ENCODE measurements around the gene ANKRD39. TPM values are rescaled to one million over a fixed set of nuclear protein-coding genes. Genes with fewer than 3 reads are reported as not detected.
A peak's percentile ranks its signal among the peaks of the same experiment; 100 is the strongest.

ANKRD39 gene
- total and polyA plus RNA-seq, 9 of the 15 experiments (the other 6 are each of a cell fraction or from before 2014, with no cell fraction given) = 8.2 to 33.1 (median 23.8) TPM

- no peak for TF ChIP-seq ZMIZ1 (IDR thresholded peaks at IDR 0.05; ENCODE audit: low read depth in 2 of 2, low read length in 2 of 2)
- peak; percentile 58 for TF ChIP-seq RBBP5 (IDR thresholded peaks at IDR 0.05; ENCODE audit: borderline replicate concordance, insufficient read depth, low read length, poor library complexity, severe bottlenecking)
- TF ChIP-seq, protein P1, sequence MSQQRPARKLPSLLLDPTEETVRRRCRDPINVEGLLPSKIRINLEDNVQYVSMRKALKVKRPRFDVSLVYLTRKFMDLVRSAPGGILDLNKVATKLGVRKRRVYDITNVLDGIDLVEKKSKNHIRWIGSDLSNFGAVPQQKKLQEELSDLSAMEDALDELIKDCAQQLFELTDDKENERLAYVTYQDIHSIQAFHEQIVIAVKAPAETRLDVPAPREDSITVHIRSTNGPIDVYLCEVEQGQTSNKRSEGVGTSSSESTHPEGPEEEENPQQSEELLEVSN (IDR thresholded peaks at IDR 0.05; ENCODE audit: borderline replicate concordance in 1 of 2, extremely low read depth in 1 of 2, insufficient read depth in 1 of 2, insufficient read length in 1 of 2, low read depth in 1 of 2, low read length in 1 of 2, poor library complexity in 1 of 2, severe bottlenecking in 1 of 2) = peak in 1 of 2 experiments; percentile 0
- TF ChIP-seq, protein P2, sequence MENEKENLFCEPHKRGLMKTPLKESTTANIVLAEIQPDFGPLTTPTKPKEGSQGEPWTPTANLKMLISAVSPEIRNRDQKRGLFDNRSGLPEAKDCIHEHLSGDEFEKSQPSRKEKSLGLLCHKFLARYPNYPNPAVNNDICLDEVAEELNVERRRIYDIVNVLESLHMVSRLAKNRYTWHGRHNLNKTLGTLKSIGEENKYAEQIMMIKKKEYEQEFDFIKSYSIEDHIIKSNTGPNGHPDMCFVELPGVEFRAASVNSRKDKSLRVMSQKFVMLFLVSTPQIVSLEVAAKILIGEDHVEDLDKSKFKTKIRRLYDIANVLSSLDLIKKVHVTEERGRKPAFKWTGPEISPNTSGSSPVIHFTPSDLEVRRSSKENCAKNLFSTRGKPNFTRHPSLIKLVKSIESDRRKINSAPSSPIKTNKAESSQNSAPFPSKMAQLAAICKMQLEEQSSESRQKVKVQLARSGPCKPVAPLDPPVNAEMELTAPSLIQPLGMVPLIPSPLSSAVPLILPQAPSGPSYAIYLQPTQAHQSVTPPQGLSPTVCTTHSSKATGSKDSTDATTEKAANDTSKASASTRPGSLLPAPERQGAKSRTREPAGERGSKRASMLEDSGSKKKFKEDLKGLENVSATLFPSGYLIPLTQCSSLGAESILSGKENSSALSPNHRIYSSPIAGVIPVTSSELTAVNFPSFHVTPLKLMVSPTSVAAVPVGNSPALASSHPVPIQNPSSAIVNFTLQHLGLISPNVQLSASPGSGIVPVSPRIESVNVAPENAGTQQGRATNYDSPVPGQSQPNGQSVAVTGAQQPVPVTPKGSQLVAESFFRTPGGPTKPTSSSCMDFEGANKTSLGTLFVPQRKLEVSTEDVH (IDR thresholded peaks at IDR 0.05; ENCODE audit: low read depth, partially characterized antibody) = no peak
- peak; percentile 70 for TF ChIP-seq NEUROD1 (IDR thresholded peaks at IDR 0.05; ENCODE audit: borderline replicate concordance, low read depth, low read length, partially characterized antibody)
- 0 out of 2 replicates have a peak, but pooled peaks have one; percentile 2 for TF ChIP-seq TEAD4 (IDR thresholded peaks at IDR 0.05; ENCODE audit: low read length)
- TF ChIP-seq TEAD4 (CRISPR knock-in tag; IDR thresholded peaks at IDR 0.05; ENCODE audit: borderline replicate concordance) = no peak
- TF ChIP-seq ZNF24 (IDR thresholded peaks at IDR 0.05) = no peak
- peak; percentile 49; the same call in 1 of the 2 replicates for TF ChIP-seq ZBTB7A (IDR thresholded peaks at IDR 0.05; ENCODE audit: borderline replicate concordance, control insufficient read depth, low read depth, low read length)
- peak; percentile 21 for TF ChIP-seq HMGN3 (IDR thresholded peaks at IDR 0.05; ENCODE audit: borderline replicate concordance, extremely low read depth, insufficient read length, low read depth, low read length)
- TF ChIP-seq, protein P3, sequence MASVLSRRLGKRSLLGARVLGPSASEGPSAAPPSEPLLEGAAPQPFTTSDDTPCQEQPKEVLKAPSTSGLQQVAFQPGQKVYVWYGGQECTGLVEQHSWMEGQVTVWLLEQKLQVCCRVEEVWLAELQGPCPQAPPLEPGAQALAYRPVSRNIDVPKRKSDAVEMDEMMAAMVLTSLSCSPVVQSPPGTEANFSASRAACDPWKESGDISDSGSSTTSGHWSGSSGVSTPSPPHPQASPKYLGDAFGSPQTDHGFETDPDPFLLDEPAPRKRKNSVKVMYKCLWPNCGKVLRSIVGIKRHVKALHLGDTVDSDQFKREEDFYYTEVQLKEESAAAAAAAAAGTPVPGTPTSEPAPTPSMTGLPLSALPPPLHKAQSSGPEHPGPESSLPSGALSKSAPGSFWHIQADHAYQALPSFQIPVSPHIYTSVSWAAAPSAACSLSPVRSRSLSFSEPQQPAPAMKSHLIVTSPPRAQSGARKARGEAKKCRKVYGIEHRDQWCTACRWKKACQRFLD (CRISPR knock-in tag; IDR thresholded peaks at IDR 0.05) = peak; percentile 66; the same call in 1 of the 2 replicates
- TF ChIP-seq, protein P4, sequence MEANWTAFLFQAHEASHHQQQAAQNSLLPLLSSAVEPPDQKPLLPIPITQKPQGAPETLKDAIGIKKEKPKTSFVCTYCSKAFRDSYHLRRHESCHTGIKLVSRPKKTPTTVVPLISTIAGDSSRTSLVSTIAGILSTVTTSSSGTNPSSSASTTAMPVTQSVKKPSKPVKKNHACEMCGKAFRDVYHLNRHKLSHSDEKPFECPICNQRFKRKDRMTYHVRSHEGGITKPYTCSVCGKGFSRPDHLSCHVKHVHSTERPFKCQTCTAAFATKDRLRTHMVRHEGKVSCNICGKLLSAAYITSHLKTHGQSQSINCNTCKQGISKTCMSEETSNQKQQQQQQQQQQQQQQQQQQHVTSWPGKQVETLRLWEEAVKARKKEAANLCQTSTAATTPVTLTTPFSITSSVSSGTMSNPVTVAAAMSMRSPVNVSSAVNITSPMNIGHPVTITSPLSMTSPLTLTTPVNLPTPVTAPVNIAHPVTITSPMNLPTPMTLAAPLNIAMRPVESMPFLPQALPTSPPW (CRISPR knock-in tag; IDR thresholded peaks at IDR 0.05) = peak; percentile 2; the same call in 1 of the 2 replicates
- no peak for TF ChIP-seq EWSR1 (IDR thresholded peaks at IDR 0.05; ENCODE audit: borderline replicate concordance, low read depth, partially characterized antibody)
- no peak for TF ChIP-seq CREBBP (IDR thresholded peaks at IDR 0.05; ENCODE audit: low read depth, low read length)
- no peak for TF ChIP-seq NCOA1 (IDR thresholded peaks at IDR 0.05; ENCODE audit: low read depth)
Observed at GRCh38 chr2:96869281-96869821, 11.5 kb upstream of the ANKRD39 start (continued).

Data from K562 (cell line).